Left cardiac atrium (tissue), 4 donors: ENCODE data around the gene CEP85L. TPM values are rescaled to one million over a fixed set of nuclear protein-coding genes. Genes with fewer than 3 reads are reported as not detected.

Source experiments
- ATAC-seq, 2 donors: fragments of 200-7000 bp; cut with Tn5 transposase; one replicate each; pipeline ENCODE4 v1.9.1; 2020; ENCODE audit warnings: mild to moderate bottlenecking in 2 of 2, moderate library complexity in 2 of 2
- DNase-seq: peaks from one replicate; pipeline ENCODE4 v3.0.0-alpha.2; 2020
- intact Hi-C, 2 donors: fragments of 100-400 bp; cut with DNase I; formaldehyde crosslinking; loops; one replicate each; pipeline versions ENCODE4 v1.14.1 to v1.15.1; 2022 to 2023
- long read RNA-seq: library from polyadenylated mRNA; unstranded; transcript quantifications from one replicate; pipeline ENCODE4 v2.0.0, GENCODE V29; 2021
- total RNA-seq, 2 donors: library from RNA; stranded (reverse); fragmentation: NEBNext Ultra II Directional; extraction: Animal tissue kit (Norgen Biotek cat#: 25700); gene quantifications; one replicate each; pipeline ENCODE4 v1.2.1, GENCODE V29; 2021
- donor health status: DM: no; HTN: yes; CAD: no.
- donor health status: DM: no; HTN: yes; CAD: no; lungs with severe emphysema.
- donor health status: DM: yes; HTN: yes; CAD: no.
- donor health status: Dilated cardiomyopathy.

Gene CEP85L
- total RNA-seq, result 1 to 10 TPM; 8.5 TPM
- long read RNA-seq, full-length matches to known transcripts, result 1 of 11 reads
- long read RNA-seq, partial matches to known transcripts, result 9 of 11 reads
- long read RNA-seq, other reads (novel, unspliced or antisense), result 1 of 11 reads

DNA sequence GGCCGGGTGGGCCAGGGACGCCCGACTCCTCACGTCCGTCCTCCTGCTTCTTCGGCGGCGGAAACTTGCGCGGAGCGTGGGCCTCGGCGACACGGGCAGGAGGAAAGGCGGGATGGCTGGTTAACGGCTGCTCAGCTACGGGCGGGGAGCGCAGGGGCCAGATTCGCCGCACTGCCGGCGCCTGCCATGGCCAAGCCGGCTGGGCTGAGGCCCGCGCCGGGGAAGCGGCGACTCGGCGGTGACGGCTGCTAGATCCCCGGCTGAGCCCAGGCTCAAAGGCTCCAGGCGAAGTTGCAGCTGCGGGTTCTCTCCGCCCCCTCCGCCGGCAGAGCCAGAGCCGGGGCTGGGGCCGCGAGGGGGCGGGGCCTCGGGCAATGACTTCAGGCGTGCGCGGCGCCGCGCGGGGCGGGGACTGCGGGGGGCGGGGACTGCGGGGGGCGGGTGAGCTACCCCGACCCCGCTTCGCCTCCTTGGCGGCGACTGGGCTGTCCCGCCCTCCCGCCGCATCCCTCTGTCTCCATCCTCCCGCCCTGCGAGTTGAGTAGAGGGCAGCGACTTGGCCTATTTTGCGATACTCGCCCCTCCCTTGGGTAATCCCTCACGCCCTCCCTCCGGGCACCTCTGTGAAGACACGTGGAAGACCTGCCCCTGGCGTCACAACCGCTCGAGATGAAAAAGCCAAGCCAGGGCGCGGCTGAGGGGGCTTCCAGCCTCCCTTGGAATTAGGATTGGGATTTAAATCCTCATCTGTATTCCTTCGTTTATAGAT, at the start of gene CEP85L:
Gene CEP85L, minus strand, starts transcription at position 310 of the 769 bp plus-strand sequence. CDS start 322 bp downstream, outside the sequence.
- DNase-seq, result peak; percentile 95
- peak; percentile 98 to 99 for ATAC-seq
- intact Hi-C loops, result loop anchor here in 1 of 2 donors (5.0 to 10.0 kb wide), 2 partner anchors 53 to 126 kb away; no protein-coding TSS in a partner anchor

DNA sequence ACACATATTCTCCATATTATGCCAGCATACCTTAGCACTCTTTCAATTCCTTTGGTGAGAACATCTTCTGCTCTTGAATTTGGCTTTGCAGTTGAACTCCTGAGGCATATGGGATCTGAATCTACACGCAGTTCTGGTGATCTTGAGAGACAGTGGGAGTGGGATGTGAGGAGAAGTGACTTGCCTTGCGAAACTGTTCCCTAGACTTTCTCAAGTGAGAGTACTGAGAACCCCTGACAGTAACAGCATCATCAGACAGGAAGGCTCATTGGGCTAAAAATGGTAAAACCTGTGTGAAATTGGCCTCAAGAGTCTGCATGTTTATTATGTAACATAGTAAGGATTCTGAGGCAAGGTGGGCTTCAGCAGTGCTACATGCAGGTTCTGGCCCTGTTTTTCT, 49.1 kb upstream of the CEP85L start:
- DNase-seq (no peak), ATAC-seq (no peak)
- intact Hi-C loops, result loop anchor here in 1 of 2 donors (10.0 kb wide), 1 partner anchor 46 kb away; the partner anchor contains the start of gene CEP85L

DNA sequence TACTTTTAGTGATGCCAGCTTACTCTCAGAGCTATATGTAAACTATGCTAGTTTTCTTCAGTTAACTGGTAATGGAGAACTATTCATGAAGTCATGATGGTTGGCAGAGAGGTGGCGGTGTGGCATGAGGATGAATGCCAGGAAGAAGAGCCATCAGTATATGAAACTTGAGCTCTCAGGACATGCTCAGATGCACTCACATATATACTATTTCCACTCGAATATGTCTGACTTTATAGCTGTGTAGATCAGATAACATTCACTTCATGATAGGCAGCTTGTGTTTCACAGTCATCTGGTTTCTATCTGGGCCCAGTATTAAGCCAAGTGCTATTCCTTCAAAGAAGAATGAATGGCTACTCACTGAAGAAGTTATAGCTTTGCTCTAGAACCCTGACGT, 46.2 kb upstream of the CEP85L start:
- no peak for ATAC-seq
- intact Hi-C loops, result no loop called here
- no peak for DNase-seq

DNA sequence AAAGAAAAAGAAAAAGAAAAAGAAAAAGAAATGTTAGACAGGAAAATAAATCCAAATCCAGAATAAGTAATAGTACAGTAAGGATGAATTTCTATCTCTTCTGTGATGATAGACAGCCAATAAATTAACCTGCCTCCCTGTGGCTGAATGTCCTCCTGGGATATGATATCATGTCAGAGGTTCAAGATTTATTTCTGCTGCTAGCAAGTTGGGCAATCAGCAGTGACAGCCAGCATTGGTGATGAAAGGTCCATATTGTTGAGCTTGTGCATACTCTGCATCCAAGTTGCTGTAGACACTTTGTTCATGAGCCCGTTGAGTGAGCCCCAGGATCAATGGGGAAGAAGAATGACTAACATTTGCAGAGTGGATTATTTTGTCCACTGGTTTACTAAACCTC, 44.9 kb upstream of the CEP85L start:
- ATAC-seq (no peak), DNase-seq (no peak)
- intact Hi-C loops, result no loop called here

DNA sequence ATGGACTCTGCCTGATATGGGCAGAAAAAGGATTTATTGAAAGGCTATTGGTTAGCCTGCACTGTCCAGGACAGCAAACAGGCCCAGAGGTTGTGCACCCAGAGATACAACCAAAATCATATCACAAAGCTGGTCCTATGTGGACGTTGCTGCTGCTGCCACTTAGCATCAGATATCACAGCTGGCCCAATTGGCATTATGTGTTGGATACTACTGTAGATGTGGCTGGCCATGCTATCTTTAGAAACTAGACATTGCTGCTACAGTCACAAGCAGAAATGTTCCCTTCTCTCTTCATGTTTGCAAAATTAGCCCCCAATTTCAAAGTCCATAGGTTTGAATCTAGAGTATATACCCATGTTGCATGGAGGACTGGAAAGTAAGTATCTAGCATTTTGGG, 42.2 kb upstream of the CEP85L start:
- no peak for DNase-seq
- intact Hi-C loops, result no loop called here
- ATAC-seq, result no peak

DNA sequence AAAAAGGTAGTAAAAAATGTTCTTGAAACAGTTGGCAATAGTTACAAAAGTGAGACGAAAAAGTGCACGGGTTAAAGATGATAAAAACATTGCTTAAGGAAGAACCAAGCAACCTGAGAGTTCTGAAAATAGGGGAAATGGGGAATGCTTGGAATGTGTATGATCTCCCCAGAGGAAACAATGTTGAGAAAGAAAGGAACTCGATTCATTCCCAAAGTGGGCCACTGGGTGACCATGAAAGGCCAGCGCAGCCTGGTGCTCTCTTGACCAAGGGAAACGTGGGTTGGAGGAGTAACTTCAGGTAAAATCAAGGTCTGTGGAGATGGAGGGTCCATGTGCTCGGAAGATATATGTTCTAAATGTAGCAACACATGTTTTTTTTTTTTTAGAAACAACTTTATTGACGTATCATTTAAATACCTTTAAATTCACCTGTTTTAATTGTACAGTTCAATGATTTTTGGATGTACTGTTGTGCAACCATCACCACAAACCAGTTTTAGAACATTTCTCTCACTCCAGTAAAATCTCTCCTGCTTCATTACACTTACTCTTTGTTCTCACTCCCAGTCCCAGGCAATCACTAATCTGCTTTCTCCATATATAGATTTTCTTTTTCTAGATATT, 34.5 kb upstream of the CEP85L start:
- intact Hi-C loops, result no loop called here
- DNase-seq (no peak), ATAC-seq (no peak)

DNA sequence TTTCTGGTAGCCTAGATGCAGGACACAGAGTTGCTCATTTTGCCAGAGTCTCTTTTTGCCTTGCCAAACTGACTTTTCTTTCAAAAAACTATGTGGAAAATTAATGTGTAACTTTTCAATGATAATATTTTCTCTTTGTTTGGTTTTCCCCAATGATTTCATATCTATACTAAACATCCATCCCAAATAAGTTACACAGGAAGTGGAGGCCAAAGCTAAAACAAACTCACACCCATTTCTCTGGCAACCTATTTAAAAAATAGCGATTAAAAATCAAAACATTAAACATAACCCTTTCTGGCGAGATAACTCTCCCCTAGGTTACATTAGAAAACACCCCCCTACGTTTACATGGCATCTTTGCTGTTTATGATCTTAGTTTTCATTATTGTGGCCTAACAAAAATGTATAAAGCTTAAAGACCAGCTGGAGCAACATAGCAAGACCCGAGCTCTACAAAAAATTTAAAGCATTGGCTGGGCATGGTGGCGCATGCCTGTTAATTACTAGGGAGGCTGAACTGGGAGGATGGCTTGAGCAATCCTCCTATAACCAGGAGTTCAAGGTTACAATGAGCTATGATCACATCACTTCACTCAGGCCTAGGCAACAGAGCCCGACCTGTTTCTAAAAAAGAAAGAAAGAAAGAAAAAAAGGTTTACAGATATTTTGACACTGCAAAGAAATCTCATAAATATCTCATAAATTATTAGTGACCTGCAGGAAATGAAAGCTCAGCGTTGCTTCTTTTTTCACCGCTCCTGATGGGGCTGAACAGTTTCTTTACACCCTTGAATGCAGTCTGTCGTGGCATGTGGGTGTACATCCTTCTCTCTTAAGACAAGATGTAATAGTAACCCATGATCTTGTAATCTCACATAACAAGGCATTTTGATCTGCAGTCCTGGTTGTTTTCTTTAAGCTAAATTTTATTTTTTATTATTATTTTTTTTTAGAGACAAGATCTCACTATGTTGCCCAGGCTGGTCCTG, 32.8 kb upstream of the CEP85L start:
- intact Hi-C loops, result no loop called here
- ATAC-seq, result no peak
- no peak for DNase-seq

DNA sequence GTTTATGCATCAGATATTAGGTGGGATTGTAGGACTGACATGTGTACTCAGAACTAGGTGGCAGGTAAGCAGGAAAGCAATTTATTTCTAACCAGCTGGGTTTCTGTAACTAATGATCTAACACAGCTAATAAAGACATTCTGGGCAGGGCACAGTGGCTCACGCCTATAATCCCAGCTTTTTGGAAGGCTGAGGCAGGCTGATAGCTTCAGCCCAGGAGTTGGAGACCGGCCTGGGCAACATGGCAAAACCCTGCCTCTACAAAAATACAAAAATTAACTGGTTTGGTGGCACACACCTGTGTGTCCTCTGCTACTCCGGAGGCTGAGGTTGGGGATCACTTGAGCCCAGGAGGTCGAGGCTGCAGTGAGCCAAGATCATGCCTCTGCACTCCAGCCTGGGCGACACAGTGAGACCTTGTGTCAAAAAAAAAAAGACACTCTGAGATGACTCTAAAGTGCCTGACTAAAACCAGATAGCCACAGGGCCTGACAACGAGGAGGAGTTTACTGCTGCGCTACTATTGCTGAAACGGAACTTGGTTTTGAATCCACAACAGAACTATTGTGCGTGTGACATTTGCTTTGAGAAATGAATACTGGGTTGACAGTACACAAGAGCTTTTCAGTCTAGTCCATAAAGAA, 29.2 kb upstream of the CEP85L start:
- DNase-seq, result no peak
- intact Hi-C loops, result no loop called here
- peak in 1 of 2 donors; percentile 19 for ATAC-seq

DNA sequence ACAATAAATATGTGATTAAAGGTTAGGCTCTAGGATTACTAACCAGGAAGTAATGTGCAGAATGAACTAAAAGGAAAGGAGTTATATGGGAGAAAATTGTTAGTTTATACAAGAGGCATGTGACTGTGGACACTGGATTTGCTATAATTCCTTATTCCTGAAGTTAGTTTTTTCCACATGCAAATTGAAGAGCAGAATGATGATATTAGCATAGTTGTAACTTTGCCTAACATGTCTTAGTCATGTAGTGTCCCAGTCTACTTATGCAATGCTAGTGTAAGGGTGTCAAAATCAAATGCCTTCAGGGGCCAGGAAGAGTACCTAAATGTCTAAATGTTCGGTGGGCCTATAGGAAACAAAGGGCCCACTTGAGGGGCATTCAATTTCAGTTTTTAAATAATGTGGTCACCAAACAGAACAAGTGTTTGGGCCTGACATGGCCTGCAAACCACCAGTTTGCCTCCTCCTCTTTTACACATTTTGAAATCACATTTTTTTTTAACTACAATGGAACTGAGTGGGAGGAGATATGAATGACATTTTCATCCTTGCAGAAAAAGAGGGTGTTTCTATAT, 28.0 kb upstream of the CEP85L start:
- no peak for ATAC-seq
- DNase-seq, result no peak
- intact Hi-C loops, result no loop called here

DNA sequence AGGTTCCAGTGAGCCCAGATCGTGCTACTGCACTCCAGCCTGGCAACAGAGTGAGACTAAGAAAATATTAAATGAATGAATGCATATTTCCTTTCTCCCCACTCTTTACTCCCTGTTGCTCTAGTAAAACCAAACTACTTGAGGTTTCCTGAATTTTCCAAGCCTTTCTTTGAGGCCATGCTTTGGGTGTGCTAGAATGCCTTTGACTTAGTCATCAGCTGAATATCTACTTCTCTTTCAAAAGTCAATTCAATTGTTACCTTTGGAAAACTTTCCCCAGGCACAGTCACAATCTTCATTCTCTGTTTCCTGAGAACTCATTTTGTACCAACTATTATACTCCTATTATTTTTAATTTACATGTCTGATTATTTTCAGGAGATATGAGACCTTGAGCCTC, 27.5 kb upstream of the CEP85L start:
- intact Hi-C loops, result no loop called here
- no peak for DNase-seq
- ATAC-seq, result no peak

DNA sequence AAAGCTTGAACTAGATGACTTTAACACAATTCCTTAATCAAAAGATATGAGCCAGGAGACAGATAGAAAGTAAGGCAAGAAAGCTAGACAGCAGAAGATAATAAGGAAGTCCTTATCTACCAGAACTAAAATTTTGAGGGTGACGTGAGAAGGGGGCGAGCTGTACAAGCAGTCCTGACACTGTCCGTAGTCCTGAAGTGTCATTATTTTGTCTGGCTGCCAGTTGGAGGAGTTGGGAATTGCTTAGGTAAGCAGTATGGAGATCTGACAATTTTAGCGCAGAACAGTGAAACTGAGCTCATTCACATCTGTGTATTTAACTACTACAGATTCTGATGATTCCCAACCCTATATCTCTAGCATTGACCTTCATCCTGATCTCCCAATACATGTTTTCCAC, 25.8 kb upstream of the CEP85L start:
- DNase-seq (no peak), ATAC-seq (no peak)
- intact Hi-C loops, result no loop called here

DNA sequence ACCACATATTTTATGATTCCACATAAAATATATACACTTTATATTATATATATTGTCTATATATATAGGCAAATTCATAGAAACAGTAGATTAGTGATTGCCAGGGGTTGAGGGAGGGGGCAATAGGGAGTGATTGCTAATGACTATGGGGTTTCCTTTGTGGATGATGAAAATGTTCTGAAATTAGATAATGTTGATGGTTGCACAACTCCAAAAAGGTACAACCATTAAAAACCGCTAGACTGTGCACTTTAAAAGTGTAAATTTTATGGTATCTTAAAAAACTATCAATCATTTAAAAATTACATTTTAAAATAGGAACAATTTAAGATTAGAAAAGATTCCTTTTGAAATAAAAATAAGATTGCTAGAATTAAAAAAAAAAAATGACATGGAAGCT, 23.8 kb upstream of the CEP85L start:
- ATAC-seq (no peak), DNase-seq (no peak)
- intact Hi-C loops, result no loop called here

DNA sequence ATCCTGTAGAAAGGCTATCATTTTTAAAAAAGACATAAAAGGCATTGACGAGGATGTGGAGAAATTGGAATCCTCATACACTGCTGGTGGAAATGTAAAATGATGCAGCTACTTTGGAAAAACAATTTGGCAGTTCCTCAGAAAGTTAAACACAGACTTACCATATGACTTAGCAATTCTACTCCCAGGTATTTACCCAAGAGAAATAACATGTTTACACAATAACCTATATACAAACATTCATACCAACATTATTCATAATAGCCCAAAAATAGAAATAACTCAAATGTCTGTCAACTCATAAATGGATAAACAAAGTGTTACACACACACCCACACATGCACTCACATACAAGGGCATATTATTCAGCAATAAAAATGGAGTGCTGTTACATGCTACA, 23.4 kb upstream of the CEP85L start:
- no peak for ATAC-seq
- intact Hi-C loops, result no loop called here
- no peak for DNase-seq

DNA sequence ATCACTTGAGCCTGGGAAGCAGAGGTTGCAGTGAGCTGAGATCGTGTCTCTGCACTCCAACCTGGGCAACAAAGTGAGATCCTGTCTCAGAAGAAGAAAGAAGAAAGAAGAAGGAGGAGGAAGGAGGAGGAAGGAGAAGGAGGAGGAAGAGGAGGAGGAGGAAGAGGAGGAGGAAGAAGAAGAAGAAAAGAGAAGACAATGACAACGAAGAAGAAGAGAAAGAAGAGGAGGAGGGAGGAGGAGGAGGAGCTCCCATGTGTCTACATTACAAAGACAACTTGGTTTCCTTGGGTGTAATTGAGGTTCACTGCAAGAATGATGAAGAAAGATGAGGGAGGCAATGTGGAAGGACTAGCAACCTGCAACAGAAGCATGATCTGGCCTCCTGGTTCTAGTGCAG, 21.3 kb upstream of the CEP85L start:
- ATAC-seq (no peak), DNase-seq (no peak)
- intact Hi-C loops, result no loop called here

DNA sequence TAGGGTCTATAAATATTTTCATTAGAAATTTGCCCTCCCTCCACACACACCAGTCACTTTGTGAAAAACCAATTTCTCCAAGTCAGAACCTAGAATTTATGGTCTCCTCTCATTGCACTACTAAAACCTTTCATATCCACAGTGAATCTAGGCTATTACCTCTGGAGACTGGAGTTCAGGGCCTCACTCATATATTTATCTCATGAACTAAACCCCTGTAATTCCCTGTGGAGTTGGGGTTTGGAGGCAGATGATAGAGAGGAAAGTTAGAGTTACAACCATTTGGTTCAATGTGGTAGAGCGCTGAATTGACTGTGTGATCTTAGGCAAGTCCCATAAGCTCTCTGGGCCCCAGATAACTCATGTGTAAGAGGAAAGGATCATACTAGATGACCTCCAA, 18.2 kb upstream of the CEP85L start:
- intact Hi-C loops, result no loop called here
- ATAC-seq (no peak), DNase-seq (no peak)

DNA sequence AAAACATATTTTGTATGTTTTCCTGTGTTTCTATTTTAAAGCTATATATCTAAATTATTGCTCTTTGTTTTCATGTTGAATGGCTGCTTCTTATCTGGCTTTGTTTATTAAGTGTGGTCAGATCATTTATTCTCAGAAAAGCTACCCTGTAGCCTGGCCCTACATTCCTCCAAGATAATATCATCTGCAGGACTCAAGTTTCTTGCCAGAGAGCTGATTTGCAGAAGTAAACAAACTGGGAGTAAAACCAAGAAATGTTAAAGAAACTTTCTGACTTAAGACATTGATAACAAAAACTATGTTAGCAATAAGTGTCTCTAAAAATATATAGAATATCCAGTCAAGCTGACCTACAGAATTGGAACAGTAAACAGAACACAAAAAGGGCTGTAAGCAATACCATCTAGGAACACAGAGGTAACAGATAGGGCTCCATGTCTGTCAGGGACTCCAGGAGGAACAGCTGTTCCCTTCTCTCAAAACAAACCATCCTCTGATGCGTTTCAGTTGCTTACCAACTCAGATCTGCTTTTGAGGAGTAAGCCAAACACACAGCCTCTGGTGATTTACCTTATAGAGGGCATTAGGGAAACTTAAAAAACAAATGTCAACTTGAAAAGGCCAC, 17.5 kb upstream of the CEP85L start:
- intact Hi-C loops, result no loop called here
- ATAC-seq (peak in 1 of 2 donors; percentile 32), DNase-seq (no peak)

DNA sequence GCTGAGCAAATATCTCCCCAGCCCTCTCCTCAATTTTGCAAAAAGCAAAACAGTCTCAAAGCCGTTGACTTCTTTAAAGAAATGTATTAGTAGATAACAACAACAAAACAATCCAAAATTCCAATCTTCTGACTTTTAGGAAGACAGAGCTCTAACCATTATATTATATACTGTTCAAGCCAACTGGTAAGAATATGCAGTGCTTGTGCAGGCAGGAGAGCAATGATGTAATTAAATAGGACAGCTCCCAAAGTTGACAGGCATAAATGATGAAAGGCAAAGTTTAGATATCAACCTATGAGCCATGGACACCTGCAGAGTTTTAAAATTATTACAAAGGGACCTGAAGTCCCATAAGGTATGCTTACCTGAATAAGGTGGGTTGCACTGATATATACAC, 16.6 kb upstream of the CEP85L start:
- ATAC-seq, result no peak
- DNase-seq, result no peak
- intact Hi-C loops, result no loop called here

DNA sequence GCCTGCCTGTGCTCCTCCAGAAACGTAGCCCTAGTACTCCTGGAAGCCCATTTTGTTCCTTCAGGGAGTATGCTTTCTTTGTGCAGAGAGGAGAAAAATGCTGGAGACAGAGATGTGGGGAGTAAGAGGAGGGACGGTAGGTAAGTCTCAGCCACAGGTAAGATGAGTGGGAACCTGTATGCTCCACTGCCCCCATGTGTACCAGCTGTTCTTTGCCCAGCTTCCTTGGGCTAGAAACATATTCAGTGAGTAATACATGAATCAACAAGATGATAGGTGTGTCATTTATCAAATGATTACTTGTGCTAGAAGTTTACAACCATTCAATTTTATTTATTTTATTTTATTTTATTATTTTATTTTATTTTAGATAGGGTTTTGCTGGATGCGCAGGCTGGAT, 13.6 kb upstream of the CEP85L start:
- ATAC-seq (no peak), DNase-seq (no peak)
- intact Hi-C loops, result no loop called here
